Measurements from ENCODE around the gene NINL.
A peak's percentile ranks its signal among the peaks of the same experiment; 100 is the strongest.
"Not testable (repeated sequence)": the region's sequence is repeated elsewhere in the genome, so short reads cannot be mapped to it uniquely, and the experiment has no call there.

Gene NINL

DNA sequence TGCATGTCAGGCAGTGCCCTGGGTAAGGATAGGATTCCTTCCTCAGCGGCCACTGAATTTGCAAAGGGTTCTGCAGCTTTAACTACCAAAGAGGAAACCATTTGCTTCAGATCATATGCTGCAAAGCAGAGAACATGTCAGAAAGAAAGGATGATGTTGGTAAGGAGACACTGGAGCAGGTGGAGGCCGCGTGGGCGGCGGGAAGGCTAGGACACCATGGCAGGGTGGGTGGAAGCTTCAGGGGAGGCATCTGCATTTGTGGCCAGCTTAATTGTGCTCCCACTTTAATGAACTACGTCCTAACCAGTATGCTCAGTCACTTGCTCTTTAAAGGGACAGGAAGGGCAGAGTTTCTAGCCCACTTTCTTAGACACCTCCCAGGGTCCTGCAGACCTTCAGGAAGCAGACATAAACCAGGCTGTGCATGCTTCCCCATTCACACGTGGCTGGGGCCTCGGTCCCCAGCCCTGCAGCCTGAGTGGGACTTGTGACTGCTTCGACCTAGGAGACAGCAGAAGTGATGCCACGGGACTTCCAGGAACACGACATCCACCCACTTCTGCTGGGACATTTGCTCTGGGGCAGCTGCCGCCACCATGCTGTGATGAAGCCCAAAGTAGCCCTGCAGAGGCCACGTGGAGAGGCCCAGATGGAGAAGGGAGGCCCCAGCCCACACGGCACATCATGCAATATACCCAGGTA lies 101.7 kb downstream of the NINL start:
- DNase-seq = no peak

DNA sequence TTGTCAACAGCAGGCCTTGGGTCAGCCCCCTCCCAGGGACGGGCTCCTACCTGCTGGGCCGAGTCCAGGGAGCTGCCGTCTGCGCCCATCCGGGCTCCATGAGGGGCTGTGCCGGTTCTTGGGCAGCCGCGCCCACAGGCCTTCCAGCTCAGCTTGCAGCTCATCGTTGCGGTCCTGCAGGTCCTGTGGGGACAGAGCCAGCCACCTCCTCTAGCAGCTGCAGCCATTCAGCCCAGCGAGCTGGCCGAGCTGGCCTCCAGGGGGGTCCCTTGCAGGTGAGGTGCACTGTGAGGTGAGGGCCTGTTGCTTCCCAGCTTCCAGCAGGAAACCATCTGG lies 103.4 kb downstream of the NINL start:
- no peak for DNase-seq

DNA sequence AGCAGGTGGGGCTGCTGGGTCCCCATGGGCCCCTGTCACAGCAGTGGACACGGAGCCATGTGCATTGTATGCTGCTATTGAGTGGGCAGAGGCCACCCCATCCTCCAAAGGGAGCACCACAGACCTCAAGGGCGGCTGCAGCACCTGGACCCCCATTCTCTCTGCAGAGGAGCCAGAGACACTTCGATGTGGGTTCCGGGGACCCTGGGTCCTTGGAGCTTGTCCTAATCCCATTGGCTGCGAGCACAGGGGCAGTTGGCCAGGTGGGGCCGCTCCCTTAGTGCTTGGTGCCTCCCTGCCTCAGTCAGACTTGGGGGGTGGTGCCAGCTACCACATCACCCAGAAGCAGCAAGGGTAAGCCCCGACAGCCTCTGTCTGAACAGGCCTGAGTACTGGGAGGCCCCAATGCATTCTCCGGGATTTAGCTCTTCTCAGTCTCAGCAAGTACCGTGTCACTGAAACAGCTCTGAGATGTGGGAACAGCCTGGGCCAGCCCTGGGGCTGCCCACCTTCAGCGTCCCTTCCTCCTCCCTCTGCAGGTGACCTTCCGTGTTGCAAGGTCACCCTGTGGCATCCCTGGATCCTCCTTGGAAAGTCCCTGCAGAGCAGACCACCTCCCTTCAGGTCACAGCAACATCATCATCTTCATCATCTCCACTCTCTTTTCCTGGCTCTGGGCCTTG lies 104.0 kb downstream of the NINL start:
- no peak for DNase-seq

DNA sequence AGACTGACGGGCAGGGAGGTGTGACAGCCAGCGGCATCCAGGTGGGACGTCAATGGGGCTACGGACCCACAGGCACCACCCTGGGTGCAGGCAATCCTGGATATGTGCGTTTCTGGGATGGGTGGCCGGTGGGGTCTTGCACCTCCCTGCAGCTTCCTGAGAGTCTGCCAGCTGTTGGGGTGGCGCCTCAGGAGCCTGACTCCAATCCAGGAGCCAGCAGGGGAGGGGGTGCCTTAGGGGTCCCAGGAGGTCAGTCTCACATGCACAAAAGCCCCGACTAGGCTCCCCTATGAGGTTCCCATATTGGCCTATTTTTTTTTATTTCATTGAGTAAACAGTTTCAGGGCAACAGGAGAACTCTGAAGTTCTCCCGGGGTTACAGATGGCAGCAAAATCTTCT lies 104.5 kb downstream of the NINL start:
- no peak for DNase-seq

DNA sequence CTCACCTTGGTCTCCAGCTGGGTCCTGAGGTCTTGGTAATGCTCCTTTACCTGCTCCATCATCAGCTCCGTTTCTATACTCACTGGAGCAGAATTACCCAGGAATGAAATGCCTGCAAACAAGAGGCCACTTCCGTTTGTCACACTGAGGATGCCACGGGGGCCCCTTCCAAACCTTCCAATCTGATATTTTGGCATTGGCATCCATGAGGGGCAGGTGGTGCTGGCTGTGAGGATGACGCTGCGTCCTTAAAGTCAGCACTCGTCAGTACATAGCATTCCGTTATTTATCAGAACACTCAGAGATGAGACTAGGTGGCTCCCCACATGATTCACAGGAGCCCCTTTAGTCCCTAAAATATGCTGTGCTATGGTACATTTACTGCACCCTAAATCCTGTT lies 105.2 kb downstream of the NINL start:
- DNase-seq = no peak

DNA sequence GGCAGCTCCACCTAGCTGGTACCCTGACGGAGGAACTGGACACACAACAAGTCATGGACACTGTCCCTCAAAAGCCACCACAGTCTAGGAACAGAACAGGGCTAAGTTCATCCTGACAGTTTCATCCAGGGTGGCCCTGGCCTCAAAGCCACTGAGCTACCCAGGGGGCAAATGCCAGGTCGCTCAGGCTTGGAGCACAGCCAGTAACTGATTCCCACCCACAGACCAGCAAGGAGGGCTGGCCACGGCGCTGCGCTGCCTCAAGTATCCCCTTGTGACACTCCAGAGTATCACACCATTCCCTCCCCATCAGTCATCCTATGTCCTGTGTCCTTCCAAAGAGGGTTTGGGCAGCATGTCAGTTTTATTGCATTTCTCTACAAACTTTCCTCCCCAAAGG lies 105.7 kb downstream of the NINL start:
- no peak for DNase-seq

DNA sequence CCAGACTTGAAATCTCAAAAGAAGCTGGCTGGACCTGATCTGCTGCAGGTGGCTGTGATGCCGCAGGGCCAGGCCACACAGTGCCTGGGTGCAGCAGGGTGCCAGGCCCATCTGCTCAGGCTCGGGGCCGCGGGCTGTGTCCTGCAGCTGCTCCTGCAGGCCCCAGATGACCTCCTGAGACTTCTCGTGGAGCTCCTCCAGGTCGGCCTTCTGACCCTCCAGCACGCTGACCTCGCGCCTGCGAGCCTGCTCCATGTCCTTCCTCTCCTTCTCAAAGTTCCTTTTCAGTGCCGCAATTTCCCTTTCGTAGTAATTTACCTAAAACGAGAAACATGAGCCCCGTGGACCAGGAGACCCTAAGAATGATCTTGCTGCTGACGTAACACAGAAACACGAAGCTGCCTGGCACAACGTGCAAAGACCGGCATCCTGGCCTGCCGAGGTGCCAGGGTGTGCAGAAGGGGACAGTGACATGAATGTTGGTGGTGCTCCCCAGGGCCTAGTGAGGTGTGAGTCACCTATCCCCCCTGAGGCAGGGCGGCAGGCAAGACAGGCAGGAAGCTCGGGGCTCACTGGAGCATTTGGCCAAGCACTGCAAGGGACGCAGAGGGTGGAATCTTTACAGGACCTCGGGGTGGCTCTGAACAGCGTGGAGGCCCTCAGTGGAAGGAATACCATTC lies 106.3 kb downstream of the NINL start:
- no peak for DNase-seq

DNA sequence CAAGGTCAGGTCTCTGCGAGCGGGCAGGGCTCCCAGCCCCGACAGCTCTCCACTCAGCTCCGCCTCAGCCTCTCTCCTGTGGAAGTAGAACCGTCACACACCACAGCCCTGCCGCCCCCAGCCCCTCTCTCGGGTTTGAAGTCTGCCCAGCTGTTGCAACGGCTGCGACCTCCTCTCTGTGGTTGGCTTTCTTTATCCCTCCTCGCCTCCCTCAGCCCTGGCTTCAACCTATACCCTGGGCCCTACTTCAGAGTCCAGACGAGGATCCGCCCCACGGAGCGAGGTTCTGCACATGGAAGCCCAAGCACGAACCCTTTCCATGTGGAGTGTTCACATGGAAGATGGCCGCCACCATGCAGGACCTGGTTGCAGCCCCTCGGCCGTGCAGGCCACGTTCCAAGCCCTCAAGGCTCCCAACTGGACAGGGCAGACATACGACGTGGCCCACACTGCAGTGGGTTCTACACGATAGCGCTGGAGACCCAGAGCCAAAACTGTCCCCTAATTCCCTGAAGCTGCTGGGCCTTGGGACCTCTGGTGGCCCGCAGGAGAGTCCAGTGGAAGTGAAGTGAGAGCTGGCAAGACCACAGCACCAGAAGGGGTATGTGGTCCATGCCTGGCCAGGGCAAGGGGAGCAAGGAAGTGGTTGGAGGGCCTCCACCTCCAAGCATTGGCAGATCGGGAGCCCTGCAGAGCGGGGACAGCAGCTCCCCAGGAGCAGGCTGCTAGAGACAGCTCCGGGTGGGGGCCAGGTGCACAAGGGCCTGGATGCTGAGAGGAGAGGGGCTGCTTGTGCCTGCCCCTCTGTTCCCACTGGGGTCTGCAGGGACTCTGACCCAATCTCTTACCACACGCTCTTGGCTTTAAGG lies 108.1 kb downstream of the NINL start:
- no peak for DNase-seq

DNA sequence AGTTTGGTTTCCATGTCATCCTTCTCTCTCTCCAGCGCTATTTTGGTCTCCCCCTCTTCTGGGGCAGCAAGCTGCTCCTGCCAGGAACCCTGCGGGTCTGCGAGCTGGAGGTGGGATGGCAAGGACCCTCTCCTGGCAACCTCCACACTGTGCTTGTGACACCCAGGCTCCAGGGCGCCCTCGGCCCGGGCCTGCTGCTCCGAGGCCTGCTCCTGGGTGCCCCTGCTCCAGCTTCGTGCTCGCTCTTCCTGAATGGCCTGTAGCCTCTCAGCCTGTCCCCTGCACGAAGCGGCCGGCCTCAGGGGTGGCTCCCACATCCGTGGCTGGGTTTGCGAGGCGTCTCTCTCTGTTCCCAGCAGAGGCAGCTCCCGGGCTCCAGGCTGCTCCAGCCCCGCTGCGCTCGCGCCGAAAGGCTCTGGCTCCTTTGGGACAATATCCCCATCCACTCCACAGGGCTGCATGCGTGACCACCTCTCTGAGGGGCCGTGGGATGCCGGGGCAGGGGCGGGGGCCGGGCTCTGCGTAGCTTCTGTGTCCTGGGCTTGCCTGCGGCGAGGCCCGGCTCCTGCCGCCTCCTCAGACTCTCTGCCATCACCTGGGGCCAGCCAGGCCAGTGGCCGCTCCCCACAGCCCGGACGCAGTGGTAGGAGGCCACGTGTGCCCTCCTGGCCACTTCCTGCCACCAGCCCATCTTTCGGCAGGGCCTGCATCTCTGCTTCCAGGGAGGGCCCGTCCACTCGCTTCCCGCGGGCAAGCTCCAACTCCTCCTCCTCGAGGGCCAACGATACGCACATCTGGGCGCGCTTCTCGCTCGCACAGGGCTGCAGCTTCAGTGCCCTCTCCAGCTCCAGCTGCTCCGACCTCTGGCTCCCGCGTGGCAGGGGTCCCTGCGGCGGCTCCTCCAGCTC lies 109.0 kb downstream of the NINL start:
- no peak for DNase-seq

DNA sequence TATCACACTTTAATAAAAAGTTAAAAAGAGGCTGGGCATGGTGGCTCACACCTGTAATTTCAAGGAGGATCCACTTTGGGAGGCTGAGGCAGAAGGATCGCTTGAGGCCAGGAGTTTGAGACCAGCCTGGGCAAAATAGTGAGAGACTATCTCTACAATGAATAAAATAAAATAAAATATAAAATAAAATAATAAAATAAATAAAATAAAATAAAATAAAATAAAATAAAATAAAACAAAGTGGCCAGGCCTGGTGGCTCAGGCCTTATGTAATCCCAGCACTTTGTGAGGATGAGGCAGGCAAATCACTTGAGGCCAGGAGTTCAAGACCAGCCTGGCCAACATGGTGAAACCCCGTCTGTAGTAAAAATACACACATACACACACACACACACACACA lies 112.0 kb downstream of the NINL start:
- DNase-seq = not testable (repeated sequence)

DNA sequence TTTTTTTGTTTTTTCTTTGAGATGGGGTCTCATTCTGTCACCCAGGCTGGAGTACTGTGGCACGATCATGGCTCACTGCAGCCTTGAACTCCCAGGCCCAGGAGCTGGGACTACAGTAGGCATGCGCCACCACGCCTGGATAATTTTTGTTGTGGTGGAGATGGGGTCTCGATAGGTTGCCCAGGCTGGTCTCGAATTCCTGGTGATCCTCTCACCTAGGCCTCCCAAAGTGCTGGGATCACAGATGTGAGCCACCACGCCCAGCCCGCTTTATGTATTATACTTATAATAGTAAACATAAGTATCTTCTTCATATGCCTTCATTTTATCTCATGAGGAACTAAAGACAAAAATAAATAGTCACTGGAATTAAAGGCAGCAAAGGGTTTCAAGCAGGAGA lies 114.3 kb downstream of the NINL start:
- no peak for DNase-seq

DNA sequence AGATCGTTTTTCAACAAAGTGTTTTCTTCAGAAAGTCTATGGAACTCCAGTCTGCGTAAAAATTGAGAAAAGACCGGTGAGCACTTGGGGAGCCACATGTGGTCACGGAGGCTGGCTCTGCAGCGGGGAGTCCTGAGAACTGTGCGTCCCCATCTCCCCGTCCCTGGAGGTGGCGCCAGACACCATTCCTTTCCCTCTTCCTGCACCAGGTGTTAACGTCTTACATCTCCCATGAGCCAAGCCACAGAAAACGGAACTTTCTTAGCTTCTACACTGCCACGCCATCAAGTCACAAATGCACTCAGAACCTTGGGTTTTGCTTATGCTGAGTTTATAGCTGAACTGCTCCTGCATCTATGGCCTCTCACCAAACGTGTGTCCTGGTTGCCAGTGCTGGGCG lies 115.3 kb downstream of the NINL start:
- DNase-seq = peak in 1 of 2 experiments; percentile 0

DNA sequence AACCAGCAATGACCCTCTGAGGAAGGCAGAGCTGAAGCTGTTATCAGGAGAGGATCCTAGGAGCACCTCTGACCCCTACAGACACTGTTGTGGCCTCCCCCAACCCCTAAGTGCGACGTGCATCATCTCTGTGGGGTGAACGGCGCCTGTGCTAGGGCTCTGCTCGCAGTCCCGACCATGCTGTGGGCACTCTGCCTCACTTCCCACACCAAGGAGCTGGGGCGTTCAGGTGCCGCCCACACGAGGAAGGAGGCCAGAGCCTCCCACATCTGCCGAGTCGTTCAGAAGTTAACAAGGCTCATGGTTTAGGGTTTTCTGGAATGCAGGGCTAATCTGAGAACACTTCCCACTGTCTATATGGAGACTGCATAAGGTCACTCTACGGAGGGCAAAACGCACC lies 115.8 kb downstream of the NINL start:
- no peak for DNase-seq

DNA sequence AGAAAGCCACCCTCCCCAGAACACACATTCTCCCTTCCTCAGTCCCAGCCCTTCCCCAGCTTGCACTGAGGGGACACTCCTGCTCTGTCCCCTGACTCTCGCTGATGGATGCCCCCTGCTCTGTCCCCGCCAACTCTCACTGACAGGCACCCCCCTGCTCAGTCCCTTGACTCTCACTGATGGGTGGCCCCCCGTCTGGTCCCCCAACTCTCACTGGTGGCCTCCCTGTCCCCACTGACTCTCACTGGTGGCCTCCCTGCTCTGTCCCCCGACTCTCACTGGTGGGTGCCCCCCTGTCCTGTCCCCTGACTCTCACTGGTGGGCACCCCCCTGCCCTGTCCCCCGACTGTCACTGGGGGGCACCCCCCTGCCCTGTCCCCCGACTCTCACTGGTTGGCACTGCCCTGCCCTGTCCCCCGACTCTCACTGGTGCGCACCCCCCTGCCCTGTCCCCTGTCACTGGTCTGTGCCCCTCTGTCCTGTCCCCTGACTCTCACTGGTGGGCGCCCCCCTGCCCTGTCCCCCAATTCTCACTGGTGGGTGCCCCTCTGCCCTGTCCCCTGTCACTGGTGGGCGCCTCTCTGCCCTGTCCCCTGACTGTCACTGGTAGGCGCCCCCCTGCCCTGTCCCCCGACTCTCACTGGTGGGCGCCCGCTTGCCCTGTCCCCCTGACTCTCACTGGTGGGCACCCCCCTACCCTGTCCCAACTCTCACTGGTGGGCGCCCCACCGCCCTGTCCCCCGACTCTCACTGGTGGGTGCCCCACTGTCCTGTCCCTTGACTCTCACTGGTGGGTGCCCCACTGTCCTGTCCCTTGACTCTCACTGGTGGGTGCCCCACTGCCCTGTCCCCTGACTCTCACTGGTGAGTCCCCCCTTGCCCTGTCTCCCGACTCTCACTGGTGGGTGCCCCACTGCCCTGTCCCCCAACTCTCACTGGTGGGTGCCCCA lies 116.9 kb downstream of the NINL start:
- no peak for DNase-seq

DNA sequence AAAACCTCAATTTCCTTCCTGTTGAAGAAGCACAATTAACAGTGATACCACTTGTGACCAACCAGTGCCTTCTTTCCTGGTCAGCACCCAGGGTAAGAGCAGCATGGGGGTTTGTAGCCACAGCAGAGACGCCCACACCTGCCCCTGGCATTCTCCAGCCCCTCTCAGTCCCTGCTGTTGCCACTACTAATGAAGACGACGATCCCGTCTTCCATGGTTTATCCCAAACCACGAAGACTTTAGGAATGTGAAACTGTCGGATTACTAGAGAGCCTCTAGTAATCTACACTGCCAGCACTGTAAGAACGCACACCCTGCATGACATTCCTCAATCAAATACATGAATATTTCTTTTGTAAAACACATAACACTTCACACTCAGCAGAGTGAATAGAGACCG lies 117.9 kb downstream of the NINL start:
- DNase-seq = no peak

DNA sequence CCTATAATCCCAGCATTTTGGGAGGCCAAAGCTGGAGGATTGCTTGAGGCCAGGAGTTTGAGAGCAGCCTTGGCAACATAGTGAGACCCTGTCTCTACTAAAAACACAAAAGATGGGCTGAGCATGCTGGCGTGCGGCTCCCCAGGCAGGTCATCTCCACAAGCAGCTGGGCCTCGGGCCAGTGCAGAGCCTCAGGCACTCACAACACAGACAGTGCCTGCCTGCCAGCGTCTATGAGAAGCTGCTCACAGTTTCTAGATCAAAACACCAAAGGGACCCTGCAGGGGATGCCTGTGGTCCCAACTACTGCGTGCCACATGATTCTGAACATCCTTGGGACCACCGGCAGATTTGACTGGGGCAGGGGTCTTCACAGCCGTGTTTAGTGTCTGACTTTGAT lies 118.5 kb downstream of the NINL start:
- DNase-seq = no peak

DNA sequence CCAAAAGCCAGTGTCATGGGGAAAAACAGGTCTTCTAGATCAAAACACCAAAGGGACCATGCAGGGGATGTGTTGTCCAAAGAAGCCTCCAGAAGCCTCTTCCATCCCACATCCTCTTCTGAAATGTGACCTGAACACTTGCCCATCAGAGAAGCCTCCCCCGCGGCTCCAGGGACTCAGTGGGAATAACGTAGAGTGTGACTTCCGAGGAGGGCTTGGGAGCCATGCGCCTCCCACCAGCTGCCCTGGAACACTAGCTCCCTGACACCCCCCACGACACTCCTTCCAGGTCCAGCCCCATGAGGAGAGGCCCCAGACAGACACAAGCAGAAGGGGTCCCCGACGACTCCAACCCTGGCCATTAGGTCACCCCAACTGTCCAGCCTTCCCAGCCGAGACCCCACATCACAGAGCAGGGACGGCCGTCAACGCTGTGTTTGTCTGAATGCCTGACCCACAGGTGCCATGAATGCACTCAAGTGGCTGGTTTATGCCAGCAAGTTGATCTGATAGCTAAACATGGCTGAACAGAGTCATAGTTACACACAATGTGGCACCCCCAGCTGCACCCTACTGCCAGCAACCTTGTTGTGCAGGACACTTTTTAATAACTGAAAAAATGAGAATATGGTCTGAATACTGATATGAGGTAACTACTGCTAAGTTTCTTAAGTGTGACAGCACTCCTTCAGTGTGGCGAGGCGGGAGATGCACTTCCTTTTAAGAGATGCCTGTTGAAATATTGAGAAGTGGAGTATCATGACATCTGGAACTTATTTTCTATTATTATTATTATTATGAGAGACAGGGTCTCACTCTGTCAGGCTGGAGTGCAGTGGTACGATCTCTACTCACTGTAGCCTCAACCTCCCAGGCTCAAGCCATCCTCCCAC lies 119.8 kb downstream of the NINL start:
- DNase-seq = no peak

DNA sequence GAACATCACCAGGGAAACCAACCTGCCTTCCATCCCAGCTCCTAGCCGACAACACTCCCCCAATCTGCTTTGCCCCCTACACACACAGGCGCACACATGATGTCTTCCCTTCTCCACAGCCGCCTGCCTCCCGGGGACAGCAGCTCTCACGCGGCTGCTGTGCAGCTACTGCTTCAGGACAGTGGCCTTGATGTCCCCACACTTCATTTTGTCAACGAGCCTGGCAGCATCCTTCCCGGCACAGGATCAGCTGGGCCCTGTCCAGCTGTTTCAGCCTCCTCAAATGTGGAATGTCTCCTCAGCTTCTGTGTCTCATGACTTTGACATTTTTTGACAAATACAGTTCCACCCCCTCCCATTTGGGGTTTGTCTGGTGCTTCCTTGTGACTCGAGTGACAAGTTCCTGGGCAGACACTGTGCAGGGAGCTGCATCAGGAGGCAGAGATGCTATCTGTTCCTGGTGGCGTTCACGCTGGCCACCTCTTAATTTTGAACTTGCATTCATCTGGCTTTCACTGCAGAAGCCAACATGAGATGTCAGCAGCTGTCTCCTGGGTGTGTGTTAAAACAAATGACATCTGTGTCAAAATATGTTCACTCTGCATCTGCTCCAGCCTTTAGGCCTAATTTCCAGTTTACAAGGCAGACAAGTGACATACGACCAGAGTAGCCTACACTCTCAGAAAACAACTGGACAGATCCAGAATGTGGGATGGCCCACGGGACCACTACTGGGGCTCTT lies 120.7 kb downstream of the NINL start:
- DNase-seq = no peak

Data from AML-193 (cell line).